ENCODE data around the gene USP47.

DNA sequence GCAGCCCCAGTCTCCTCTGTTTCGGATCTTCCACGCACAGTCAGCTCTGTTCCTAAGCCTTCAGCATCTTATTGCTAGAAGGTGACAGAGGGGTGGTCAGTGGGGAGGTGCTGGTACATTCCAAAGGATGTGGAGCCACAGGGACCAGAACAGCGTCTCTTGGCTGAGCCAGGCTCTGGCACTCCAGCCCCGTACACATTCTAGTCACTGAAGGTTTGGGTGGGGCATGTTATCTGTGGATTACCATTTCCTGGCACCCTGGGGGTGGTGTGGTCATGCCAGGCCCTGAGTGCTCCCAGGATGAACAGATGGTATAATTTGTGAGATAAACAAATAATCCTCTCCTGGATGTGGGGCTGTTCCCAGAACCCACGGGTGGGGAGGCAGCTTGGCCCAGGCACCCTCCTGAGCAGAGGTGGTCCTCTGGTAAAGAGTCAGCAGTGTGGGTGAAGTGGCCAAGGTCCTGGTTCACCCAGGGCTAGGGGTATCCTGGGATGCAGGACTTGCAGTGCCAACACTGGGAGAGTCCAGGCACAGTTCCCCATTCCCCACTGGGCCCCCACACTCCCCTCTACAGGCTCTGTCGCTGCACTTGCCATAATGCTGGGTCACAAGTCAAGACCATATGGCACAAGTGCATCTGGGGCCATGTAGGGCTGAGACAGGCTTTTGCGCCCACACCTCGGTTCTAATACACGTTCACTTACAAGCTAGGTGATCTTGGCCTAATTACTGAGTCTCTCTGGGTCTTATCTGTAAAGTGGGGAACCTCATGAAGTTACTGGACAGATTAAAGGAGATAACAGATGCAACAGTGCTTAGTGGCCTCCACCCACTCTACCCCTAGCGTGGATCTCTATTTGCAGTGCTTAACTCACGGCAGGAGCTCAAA, 133.7 kb downstream of the USP47 start:
- TF ChIP-seq, protein P1, sequence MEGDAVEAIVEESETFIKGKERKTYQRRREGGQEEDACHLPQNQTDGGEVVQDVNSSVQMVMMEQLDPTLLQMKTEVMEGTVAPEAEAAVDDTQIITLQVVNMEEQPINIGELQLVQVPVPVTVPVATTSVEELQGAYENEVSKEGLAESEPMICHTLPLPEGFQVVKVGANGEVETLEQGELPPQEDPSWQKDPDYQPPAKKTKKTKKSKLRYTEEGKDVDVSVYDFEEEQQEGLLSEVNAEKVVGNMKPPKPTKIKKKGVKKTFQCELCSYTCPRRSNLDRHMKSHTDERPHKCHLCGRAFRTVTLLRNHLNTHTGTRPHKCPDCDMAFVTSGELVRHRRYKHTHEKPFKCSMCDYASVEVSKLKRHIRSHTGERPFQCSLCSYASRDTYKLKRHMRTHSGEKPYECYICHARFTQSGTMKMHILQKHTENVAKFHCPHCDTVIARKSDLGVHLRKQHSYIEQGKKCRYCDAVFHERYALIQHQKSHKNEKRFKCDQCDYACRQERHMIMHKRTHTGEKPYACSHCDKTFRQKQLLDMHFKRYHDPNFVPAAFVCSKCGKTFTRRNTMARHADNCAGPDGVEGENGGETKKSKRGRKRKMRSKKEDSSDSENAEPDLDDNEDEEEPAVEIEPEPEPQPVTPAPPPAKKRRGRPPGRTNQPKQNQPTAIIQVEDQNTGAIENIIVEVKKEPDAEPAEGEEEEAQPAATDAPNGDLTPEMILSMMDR (IDR thresholded peaks at IDR 0.05), result no peak
- no peak for TF ChIP-seq POLR2A (IDR thresholded peaks at IDR 0.05)

Measured in esophagus squamous epithelium (tissue), 4 donors.